ENCODE data around the gene ALDH1A2.

ALDH1A2 gene

DNA sequence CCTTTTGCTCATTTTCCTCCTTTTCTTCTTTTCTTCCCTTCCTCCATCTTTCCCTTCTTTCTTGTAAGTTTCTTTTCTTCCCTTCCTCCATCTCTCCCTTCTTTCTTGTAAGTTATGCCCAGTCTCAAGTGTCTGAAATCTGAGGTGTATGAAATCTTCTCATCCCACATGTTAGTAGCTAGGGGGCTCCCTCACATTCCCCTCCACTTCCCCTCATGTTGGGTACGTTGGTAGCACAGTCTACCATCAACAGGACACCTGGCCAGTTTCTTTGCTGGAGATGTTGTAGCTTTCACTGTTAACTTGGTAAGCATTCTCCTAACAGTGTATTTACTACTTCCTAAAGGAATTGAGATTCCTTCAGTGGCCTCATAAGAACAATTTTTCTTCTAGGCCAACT is 133.9 kb downstream of the ALDH1A2 start:
- DNase-seq: no peak

GRCh38 chr15:57927091-57927631 is 138.3 kb downstream of the ALDH1A2 start:
- DNase-seq: no peak

- no peak for DNase-seq
Observed at GRCh38 chr15:57925650-57926049, 139.9 kb downstream of the ALDH1A2 start.

GRCh38 chr15:57924598-57924997 is 140.9 kb downstream of the ALDH1A2 start:
- DNase-seq: no peak

DNA sequence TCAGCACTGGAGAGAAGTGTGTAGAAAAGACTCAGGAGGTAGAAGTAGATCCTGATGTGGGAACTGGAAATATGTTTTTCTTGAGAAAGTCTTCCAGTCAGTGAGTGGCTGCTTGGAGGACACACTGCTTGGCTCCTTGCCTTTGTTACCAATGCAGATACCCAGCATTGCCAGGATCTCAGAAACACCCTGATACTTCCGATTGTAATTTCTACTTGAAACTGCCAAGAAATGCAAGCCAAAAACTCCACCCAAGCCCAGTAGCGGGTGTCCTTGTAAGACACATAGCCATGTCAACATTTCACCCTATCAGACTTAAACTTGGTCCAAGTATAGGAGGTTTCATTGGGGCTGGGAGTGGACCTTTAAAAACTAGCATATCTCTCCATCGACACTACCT is 141.8 kb downstream of the ALDH1A2 start:
- DNase-seq: no peak

- no peak for DNase-seq
Observed at GRCh38 chr15:57923306-57923705, 142.2 kb downstream of the ALDH1A2 start.

GRCh38 chr15:57922776-57923175 is 142.7 kb downstream of the ALDH1A2 start:
- no peak for DNase-seq

DNA sequence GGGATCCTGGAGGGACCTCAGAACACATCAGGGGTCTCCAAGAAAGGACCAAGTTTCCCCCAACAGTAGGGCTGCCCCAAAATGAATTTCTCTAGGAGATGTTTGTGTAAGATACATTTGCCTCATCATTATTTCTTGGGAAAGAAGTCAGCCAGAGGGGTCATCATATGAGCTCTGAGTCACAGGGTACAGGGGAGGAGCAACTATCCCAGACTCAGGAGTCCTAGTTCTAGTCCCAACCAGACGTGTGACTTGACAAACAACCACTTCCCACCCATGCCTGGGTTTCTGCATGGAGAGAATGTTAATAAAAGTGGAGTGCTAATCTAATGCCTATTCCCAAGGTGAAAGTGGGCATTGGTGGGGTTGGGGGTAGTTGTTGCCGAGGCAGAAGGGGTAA is 144.1 kb downstream of the ALDH1A2 start:
- no peak for DNase-seq

GRCh38 chr15:57920911-57921310 is 144.6 kb downstream of the ALDH1A2 start:
- no peak for DNase-seq

DNA sequence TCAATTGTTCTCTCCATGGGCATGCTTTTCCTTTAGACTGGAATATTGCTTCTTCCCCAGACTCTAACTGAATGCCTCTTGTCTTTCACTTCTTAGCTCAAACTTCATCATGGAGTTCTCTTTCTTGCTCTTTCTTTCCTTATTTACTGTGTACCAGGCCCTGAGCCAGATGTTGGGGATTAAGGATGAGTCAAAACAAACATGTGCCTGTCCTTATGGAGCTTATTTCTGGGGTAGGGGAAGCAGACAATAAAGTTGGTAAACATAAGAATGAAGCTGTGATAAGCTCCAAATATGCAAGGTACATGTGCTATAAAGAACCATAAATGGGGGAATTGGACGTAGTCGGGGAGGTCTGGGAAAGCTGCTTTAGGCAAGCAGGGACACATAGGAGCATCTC is 145.8 kb downstream of the ALDH1A2 start:
- DNase-seq: no peak

DNA sequence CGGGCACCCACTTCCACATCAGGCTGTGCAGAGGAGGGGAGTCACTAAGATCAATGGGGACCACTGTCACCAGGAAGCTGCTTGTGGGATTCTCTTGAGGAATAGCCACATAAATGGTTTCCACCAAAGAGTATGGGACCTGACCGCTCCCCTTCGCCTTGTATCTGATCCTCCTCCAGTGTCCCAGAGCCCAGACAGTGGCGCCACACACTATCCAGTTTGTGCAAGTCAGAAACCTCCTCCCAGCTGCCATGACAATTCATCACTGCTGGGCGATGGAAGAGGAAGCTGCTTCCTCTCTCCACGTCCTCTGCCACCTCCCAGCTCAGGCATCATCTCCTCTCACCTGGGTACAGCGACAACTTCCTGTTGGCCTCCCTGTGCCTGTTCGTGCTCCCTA is 147.5 kb downstream of the ALDH1A2 start:
- no peak for DNase-seq

- no peak for DNase-seq
Observed at GRCh38 chr15:57916695-57917094, 148.8 kb downstream of the ALDH1A2 start.

DNA sequence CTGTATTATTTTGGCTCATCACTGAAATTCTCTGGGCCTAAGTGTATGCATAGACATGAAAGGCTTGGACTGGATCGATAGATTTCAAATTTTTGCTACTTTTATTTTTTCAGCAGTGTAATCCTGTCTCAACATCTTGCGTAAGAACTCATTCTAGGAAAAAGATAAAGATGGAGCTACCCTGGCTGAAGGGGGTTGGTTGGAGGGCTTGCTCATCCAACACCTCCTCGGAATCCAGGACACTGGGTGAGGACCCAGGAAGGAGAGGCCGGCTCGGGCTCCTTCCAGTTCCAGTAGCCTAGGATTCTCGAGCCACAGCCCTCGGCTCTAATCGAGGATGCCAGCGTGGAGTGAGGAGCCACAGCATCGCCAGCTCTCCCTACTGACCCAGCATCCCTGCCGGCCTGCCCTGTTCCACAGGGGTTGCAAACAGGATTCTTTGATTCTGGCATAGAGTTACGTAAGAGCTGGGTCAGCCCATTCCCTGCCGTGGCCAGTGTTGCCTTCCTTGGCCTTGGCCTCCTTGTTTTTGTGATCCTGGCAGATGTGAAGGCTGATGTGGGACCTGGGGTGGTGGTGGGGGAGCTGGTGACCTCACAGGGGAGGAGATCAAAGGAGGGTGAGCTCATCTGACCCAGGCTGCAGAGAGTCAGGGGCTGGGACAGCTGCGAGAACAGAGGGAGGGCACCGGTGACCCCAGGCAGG is 149.5 kb downstream of the ALDH1A2 start:
- DNase-seq: no peak

DNA sequence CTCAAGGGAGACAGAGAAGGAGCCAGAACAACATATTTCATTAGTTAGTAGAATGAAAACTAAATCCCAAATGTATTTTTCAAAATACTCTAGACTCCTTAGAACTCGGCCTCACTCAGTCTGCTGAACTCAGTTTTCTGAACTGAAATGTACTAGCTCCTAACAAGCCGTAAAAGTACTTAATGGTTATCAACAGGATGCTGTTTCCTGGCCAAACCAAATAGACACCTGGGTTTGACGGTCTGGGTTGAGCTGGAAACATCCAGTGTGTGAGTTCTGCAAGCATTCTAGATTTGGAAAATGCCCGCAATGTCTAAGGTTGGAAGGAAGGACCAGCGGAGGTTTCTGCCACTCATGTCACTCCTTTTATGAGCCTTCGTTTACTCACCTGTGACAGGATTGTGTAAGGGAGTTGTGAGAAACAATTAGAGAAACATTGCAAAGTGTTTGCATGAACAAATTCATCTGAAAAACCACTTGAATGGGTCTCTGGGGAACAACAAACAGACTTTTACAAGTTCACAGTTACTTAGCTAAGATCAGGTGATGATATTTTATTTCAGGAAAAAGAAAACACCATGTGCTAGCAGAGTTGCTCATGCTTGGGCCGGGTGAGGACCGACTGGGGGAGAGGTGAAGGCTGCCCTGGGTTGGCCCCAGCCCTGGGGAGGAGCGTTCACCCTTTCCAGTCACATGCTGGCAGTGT is 151.0 kb downstream of the ALDH1A2 start:
- DNase-seq: no peak

DNA sequence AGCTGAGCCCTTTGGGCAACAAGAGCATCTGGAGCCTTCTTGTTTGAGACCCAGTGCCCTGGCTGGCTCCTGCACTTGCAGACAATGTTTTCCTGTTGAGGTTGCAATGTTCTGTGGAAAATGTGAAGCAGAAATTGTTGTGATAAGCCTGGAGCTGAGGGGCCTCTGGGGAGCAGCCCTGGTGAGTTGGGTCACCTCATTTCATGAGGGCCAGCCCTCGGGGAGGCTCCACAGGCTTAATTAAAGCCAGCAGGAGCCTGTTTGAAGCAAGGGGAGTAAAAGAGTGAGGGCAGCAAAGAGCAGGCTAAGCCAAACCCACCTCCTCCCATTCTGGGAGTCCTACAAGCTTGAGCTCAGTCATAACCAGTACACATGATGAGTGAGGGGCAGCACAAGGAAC is 154.3 kb downstream of the ALDH1A2 start:
- DNase-seq: no peak

GRCh38 chr15:57910672-57911071 is 154.8 kb downstream of the ALDH1A2 start:
- no peak for DNase-seq

DNA sequence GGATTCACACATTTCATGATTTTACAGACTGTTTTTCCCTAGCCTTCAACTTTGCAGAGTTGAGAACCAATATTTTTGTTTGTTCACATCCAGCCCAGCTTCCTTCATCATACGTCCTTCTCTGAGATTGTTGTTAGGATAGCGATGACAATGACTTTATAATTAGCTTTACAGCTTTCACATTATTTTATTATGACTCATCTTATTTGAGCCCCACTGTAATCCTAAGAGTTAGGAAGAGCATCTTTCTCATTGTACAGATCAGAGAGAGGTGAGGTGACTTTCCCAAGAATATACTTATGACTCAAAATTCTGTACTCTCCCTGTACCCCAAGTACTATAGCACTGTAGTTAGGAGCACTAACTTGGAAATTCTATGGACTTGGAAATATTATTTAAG is 156.1 kb downstream of the ALDH1A2 start:
- DNase-seq: no peak

DNA sequence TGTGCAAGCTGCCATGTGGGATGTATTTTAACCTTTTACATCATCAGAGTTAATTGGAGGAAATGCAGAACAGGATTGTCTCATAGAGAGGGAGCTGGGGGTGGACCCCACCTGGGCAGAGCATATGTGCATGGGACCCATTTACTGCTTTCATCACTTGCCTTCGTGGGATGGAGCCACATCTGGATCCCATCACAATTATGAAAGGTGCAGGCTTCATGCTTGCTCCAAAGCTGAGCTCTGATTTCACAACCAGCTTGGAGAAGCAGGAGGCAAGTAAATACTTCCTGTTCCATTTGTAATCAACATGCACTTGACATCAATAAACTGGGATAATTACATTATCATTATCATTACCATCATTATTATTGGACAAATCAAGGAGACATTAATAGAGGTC is 161.9 kb downstream of the ALDH1A2 start:
- DNase-seq: no peak
